SK-N-SH treated with all-trans-retinoic acid at 6 μM for 48 hours (cell line): ENCODE data around the gene ORC6.

Experiments used
- ATAC-seq: fragments of 200-7000 bp; cut with Tn5 transposase; 3 replicates; pipeline ENCODE4 v1.9.1; 2020; ENCODE audit warnings: mild to moderate bottlenecking, moderate library complexity
- ARNTL ChIP-seq: fragments of 450-650 bp; formaldehyde crosslinking; IDR thresholded peaks from 2 replicates; pipeline ENCODE4 v1.5.0; 2020; ENCODE audit warnings: low read depth, mild to moderate bottlenecking, moderate library complexity, borderline replicate concordance
- CSDC2 ChIP-seq: fragments of 250-450 bp; sonication (Bioruptor Pico); IDR thresholded peaks from 2 replicates; pipeline ENCODE4 v1.5.0; 2020; ENCODE audit warnings: mild to moderate bottlenecking, moderate library complexity
- CSRNP3 ChIP-seq: fragments of 250-450 bp; sonication (Bioruptor Pico); IDR thresholded peaks from 2 replicates; pipeline ENCODE4 v1.5.1; 2021; ENCODE audit warnings: mild to moderate bottlenecking, moderate library complexity
- ESRRG ChIP-seq: fragments of 250-450 bp; sonication (Bioruptor Pico); IDR thresholded peaks from 2 replicates; pipeline ENCODE4 v1.6.1; 2021; ENCODE audit warnings: mild to moderate bottlenecking
- GLIS3 ChIP-seq: fragments of 250-450 bp; sonication (Bioruptor Pico); IDR thresholded peaks from 2 replicates; pipeline ENCODE4 v1.5.0; 2020; ENCODE audit warnings: mild to moderate bottlenecking, moderate library complexity
- ISL1 ChIP-seq: fragments of 250-450 bp; sonication (Bioruptor Pico); IDR thresholded peaks from 2 replicates; pipeline ENCODE4 v2.1.2; 2022; ENCODE audit warnings: mild to moderate bottlenecking, moderate library complexity
- PPARA ChIP-seq: fragments of 250-450 bp; sonication (Bioruptor Pico); IDR thresholded peaks from 2 replicates; pipeline ENCODE4 v1.5.0; 2020; ENCODE audit warnings: mild to moderate bottlenecking, borderline replicate concordance
- RARB ChIP-seq: fragments of 250-450 bp; sonication (Bioruptor Pico); IDR thresholded peaks from 2 replicates; pipeline ENCODE4 v1.8.0; 2021; ENCODE audit warnings: mild to moderate bottlenecking, moderate library complexity
- SNAI2 ChIP-seq: fragments of 250-450 bp; sonication (Bioruptor Pico); IDR thresholded peaks from 2 replicates; pipeline ENCODE4 v1.5.0; 2020; ENCODE audit warnings: mild to moderate bottlenecking, moderate library complexity
- TOX ChIP-seq: fragments of 250-450 bp; sonication (Bioruptor Pico); IDR thresholded peaks from 2 replicates; pipeline ENCODE4 v1.8.0; 2021; ENCODE audit warnings: mild to moderate bottlenecking, moderate library complexity, borderline replicate concordance
- ZC3H10 ChIP-seq: fragments of 250-450 bp; sonication (Bioruptor Pico); IDR thresholded peaks from 2 replicates; pipeline ENCODE4 v1.5.1; 2021; ENCODE audit warnings: mild to moderate bottlenecking, moderate library complexity
- ZFP30 ChIP-seq: fragments of 450-650 bp; formaldehyde crosslinking; IDR thresholded peaks from 2 replicates; pipeline ENCODE4 v1.5.0; 2022; ENCODE audit warnings: mild to moderate bottlenecking, moderate library complexity
- ZNF565 ChIP-seq: fragments of 450-650 bp; formaldehyde crosslinking; conservative IDR thresholded peaks from 2 replicates; pipeline ENCODE4 v1.5.0; 2020; ENCODE audit warnings: low read depth, mild to moderate bottlenecking, moderate library complexity
- ZNF70 ChIP-seq: fragments of 450-650 bp; formaldehyde crosslinking; IDR thresholded peaks from 2 replicates; pipeline ENCODE4 v1.5.0; 2020; ENCODE audit warnings: mild to moderate bottlenecking, moderate library complexity
- ZNF8 ChIP-seq: fragments of 450-650 bp; formaldehyde crosslinking; IDR thresholded peaks from 2 replicates; pipeline ENCODE4 v1.5.0; 2020; ENCODE audit warnings: mild to moderate bottlenecking, moderate library complexity
- TF ChIP-seq, protein P1 (sequence below): fragments of 250-450 bp; sonication (Bioruptor Pico); IDR thresholded peaks from 2 replicates; pipeline ENCODE4 v1.5.0; 2020; ENCODE audit warnings: mild to moderate bottlenecking, moderate library complexity
- TF ChIP-seq, protein P2 (sequence below): fragments of 250-450 bp; sonication (Bioruptor Pico); IDR thresholded peaks from 2 replicates; pipeline ENCODE4 v1.8.0; 2020; ENCODE audit warnings: mild to moderate bottlenecking, moderate library complexity, borderline replicate concordance
- TF ChIP-seq, protein P3 (sequence below): fragments of 250-450 bp; sonication (Bioruptor Pico); IDR thresholded peaks from 2 replicates; pipeline ENCODE4 v1.5.1; 2020; ENCODE audit warnings: low read depth, mild to moderate bottlenecking, moderate library complexity
- TF ChIP-seq, protein P4 (sequence below): fragments of 250-450 bp; sonication (Bioruptor Pico); IDR thresholded peaks from 2 replicates; pipeline ENCODE4 v1.8.0; 2021; ENCODE audit warnings: low read depth, mild to moderate bottlenecking, moderate library complexity, borderline replicate concordance

ORC6 gene

DNA sequence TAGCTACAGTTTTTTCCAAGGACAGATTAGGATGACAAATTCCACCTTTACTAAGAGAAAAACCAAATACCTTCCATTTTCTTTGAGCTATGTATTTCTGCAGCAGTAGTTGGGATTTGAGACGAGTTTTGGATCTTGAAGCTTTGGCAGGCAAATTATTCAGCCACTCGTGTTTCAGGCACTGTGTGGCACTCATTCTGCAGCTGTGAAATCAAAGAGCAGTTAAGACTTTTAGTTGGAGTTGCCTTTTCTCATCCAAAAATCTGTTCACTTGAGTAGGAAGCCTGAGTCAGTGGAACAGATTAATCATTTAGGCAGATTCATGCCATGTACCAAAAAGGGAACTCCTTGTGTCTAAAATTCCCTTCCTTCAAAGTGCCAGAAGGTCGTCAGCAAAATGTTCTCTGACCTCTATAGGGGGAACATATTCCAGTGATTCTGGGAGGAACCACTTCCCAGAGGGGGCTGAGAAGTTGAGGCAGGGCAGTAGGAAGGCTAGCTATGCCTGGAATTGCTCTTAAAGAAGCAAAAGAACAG, 20.1 kb downstream of the ORC6 start:
- TF ChIP-seq, protein P1, sequence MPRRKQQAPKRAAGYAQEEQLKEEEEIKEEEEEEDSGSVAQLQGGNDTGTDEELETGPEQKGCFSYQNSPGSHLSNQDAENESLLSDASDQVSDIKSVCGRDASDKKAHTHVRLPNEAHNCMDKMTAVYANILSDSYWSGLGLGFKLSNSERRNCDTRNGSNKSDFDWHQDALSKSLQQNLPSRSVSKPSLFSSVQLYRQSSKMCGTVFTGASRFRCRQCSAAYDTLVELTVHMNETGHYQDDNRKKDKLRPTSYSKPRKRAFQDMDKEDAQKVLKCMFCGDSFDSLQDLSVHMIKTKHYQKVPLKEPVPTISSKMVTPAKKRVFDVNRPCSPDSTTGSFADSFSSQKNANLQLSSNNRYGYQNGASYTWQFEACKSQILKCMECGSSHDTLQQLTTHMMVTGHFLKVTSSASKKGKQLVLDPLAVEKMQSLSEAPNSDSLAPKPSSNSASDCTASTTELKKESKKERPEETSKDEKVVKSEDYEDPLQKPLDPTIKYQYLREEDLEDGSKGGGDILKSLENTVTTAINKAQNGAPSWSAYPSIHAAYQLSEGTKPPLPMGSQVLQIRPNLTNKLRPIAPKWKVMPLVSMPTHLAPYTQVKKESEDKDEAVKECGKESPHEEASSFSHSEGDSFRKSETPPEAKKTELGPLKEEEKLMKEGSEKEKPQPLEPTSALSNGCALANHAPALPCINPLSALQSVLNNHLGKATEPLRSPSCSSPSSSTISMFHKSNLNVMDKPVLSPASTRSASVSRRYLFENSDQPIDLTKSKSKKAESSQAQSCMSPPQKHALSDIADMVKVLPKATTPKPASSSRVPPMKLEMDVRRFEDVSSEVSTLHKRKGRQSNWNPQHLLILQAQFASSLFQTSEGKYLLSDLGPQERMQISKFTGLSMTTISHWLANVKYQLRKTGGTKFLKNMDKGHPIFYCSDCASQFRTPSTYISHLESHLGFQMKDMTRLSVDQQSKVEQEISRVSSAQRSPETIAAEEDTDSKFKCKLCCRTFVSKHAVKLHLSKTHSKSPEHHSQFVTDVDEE (CRISPR knock-in tag) = no peak
- TF ChIP-seq ZFP30 (CRISPR knock-in tag) = no peak
- no peak for TF ChIP-seq ZNF70 (CRISPR knock-in tag)

DNA sequence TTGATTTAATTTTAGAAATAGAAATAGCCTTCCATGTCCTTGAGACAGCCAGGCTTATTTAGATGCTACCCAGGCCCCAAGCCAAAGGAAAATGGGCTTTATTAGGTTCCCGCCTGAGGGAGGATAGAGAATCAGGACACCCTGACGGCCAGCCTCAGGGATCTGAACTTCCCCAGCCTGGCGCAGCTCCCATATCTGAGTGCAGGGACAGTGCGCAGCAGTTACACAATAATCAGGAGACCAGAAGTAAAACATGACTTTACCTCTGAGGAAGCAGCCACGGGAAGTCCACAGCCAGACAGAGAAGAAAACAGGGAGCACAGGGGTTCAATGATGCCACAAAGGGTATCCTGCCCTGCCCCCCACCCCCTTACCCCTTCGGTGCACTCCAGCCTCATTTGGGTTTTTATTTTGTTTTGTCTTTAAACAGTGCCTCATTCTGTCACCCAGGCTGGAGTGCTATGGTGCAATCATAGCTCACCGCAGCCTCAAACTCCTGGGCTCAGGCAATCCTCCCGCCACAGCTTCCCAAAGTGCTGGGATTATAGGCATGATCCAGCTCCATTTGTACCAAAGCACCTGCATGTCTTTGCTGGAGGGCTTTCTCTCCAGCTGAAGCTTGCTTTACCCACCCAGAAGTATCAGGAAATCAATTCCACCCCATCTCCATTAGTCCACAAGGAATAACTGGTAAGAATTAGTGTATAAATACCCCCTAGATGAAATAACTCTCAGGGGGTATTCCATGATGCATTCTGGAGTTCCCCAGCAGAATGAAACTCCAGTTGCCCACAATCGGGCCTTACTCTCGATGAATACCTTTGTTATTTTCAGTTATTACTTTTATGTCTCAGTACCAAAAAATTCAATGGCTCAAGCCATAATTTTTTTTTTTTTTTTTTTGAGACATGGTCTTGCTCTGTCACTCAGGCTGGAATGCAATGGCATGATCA, 21.9 kb downstream of the ORC6 start:
- no peak for TF ChIP-seq CSDC2 (CRISPR knock-in tag)
- TF ChIP-seq, protein P2, sequence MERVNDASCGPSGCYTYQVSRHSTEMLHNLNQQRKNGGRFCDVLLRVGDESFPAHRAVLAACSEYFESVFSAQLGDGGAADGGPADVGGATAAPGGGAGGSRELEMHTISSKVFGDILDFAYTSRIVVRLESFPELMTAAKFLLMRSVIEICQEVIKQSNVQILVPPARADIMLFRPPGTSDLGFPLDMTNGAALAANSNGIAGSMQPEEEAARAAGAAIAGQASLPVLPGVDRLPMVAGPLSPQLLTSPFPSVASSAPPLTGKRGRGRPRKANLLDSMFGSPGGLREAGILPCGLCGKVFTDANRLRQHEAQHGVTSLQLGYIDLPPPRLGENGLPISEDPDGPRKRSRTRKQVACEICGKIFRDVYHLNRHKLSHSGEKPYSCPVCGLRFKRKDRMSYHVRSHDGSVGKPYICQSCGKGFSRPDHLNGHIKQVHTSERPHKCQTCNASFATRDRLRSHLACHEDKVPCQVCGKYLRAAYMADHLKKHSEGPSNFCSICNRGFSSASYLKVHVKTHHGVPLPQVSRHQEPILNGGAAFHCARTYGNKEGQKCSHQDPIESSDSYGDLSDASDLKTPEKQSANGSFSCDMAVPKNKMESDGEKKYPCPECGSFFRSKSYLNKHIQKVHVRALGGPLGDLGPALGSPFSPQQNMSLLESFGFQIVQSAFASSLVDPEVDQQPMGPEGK = no peak
- TF ChIP-seq ZC3H10 (CRISPR knock-in tag) = no peak
- no peak for TF ChIP-seq PPARA (CRISPR knock-in tag)
- no peak for TF ChIP-seq GLIS3 (CRISPR knock-in tag)
- no peak for TF ChIP-seq ESRRG (CRISPR knock-in tag)
- TF ChIP-seq, protein P3, sequence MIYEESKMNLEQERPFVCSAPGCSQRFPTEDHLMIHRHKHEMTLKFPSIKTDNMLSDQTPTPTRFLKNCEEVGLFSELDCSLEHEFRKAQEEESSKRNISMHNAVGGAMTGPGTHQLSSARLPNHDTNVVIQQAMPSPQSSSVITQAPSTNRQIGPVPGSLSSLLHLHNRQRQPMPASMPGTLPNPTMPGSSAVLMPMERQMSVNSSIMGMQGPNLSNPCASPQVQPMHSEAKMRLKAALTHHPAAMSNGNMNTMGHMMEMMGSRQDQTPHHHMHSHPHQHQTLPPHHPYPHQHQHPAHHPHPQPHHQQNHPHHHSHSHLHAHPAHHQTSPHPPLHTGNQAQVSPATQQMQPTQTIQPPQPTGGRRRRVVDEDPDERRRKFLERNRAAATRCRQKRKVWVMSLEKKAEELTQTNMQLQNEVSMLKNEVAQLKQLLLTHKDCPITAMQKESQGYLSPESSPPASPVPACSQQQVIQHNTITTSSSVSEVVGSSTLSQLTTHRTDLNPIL (CRISPR knock-in tag) = no peak
- no peak for TF ChIP-seq ARNTL (CRISPR knock-in tag)
- no peak for ATAC-seq

More for the DNA sequence above, 20.1 kb downstream of the ORC6 start:
- ATAC-seq = no peak

DNA sequence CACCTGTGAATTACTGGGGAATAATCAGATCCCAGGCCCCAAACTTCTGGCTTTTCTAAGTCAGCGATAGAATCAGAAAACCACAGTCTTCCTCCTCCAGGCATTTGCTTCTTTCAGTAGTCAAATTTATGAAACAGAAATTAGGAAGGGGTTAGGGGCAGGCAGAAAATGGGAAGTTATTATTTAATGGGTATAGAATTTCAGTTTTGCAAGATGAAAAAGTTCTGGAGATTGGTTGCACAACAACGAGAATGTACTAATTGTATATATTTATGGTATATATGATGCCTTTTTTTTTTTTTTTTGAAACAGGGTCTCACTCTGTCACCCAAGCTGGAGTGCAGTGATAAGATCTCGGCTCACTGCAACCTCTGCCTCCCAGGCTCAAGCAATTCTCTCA, 23.5 kb downstream of the ORC6 start:
- no peak for ATAC-seq
- TF ChIP-seq ZNF565 (CRISPR knock-in tag) (no peak), RARB (CRISPR knock-in tag) (no peak), ZNF8 (CRISPR knock-in tag) (no peak), GLIS3 (CRISPR knock-in tag) (no peak), ESRRG (CRISPR knock-in tag) (no peak), ZC3H10 (CRISPR knock-in tag) (no peak), CSRNP3 (CRISPR knock-in tag) (no peak), ARNTL (CRISPR knock-in tag) (no peak), ISL1 (CRISPR knock-in tag) (no peak), TOX (no peak), ZFP30 (CRISPR knock-in tag) (no peak), PPARA (CRISPR knock-in tag) (no peak), SNAI2 (CRISPR knock-in tag) (no peak)
- TF ChIP-seq, protein P4, sequence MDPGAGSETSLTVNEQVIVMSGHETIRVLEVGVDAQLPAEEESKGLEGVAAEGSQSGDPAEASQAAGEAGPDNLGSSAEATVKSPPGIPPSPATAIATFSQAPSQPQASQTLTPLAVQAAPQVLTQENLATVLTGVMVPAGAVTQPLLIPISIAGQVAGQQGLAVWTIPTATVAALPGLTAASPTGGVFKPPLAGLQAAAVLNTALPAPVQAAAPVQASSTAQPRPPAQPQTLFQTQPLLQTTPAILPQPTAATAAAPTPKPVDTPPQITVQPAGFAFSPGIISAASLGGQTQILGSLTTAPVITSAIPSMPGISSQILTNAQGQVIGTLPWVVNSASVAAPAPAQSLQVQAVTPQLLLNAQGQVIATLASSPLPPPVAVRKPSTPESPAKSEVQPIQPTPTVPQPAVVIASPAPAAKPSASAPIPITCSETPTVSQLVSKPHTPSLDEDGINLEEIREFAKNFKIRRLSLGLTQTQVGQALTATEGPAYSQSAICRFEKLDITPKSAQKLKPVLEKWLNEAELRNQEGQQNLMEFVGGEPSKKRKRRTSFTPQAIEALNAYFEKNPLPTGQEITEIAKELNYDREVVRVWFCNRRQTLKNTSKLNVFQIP = no peak
- TF ChIP-seq, protein P3 (CRISPR knock-in tag) = no peak
- TF ChIP-seq, protein P1 (CRISPR knock-in tag) = no peak
- TF ChIP-seq, protein P2 = no peak
